Breast epithelium (tissue), 4 donors: ENCODE measurements around the gene PNLIPRP2. TPM values are rescaled to one million over a fixed set of nuclear protein-coding genes. Genes with fewer than 3 reads are reported as not detected.

Experiments used
- DNase-seq, 2 donors: peaks; one replicate each; pipeline ENCODE4 v3.0.0-alpha.2; 2019; ENCODE audit warnings: low spot score in 2 of 2
- H3K27ac ChIP-seq, 2 donors: fragments of 200-600 bp; sonication (generic) in 1 of 2; one replicate each; pipeline ENCODE4 v1.5.1; 2016 to 2019; ENCODE audit warnings: mild to moderate bottlenecking in 1 of 2
- H3K27me3 ChIP-seq, 2 donors: fragments of 200-600 bp; sonication (generic) in 1 of 2; one replicate each; pipeline versions ENCODE4 v1.5.1 to v1.6.0; 2017 to 2019; ENCODE audit warnings: control low read depth in 1 of 2, mild to moderate bottlenecking in 1 of 2
- H3K36me3 ChIP-seq: fragments of 200-600 bp; one replicate; pipeline ENCODE4 v1.5.1; 2019
- H3K4me1 ChIP-seq, 2 donors: fragments of 200-600 bp; sonication (generic); one replicate each; pipeline ENCODE4 v1.5.1; 2016 to 2019; ENCODE audit warnings: control low read depth in 1 of 2
- H3K4me3 ChIP-seq, 3 donors: fragments of 200-600 bp; sonication (generic); 1 replicate in 2 of 3; 2 replicates in 1 of 3; pipeline ENCODE4 v1.5.1; 2016 to 2019; ENCODE audit warnings: mild to moderate bottlenecking in 3 of 3, moderate library complexity in 2 of 3
- H3K9me3 ChIP-seq, 2 donors: fragments of 200-600 bp; sonication (generic) in 1 of 2; one replicate each; pipeline ENCODE4 v1.5.1; 2016 to 2019; ENCODE audit warnings: control low read depth in 1 of 2
- POLR2A ChIP-seq: fragments of 450-650 bp; IDR thresholded peaks from one replicate; pipeline ENCODE4 v1.6.1; 2016; ENCODE audit warnings: antibody characterized with exemption, mild to moderate bottlenecking, moderate library complexity
- POLR2AphosphoS5 ChIP-seq, 3 donors: sonication (generic); formaldehyde crosslinking; IDR thresholded peaks; one replicate each; pipeline ENCODE4 v1.6.1; 2017; ENCODE audit warnings: antibody characterized with exemption in 3 of 3
- intact Hi-C: fragments of 100-400 bp; cut with DNase I; formaldehyde crosslinking; loops from one replicate; pipeline ENCODE4 v1.15.1; 2023; ENCODE audit warnings: low total_unique reads
- total RNA-seq, 3 donors: library from RNA; depleted of rRNA; stranded (reverse); fragments of >200 nt; gene quantifications; one replicate each; pipeline ENCODE4 v1.1.0, GENCODE V29; 2016
- TF ChIP-seq, protein P1 (sequence below), 3 donors: fragments of 450-650 bp; IDR thresholded peaks; one replicate each; pipeline ENCODE4 v1.5.1; 2016 to 2017; ENCODE audit warnings: antibody characterized with exemption in 3 of 3, mild to moderate bottlenecking in 3 of 3, moderate library complexity in 3 of 3

The PNLIPRP2 gene
- total RNA-seq, 3 donors from 2014 or later, result not detected

DNA sequence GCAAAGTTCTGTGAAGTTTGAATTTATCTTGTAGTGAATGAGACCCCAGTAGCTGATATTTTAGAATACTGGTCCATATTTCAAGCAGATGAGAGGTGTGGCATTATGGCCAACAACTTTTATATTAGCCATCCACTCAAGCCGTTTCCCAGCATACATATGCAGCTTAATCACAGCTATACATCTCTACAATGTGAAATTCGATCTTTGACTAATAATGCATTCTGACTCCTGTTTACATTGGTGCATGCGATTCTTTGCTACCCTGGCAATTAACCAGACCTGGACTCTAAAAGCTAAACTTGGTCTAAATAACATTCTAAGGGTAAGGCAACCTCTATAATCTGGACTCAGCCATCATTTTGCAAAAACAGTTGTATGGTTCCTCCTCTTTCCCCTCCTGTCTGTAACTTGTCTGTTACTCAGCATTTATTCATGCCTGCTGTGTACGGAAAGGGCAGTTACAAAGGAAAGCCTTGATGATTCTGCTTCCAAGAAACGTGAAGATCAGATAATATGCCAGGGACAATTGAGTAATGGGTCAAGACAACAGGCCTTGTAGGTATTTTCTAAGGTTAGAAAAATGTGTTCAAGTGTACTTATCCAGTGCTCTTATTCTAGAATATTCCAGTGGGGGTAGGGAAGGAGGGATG lies 50.6 kb downstream of the PNLIPRP2 start:
- intact Hi-C loops, result no loop called here
- H3K36me3 ChIP-seq, result no peaks in the 10 kb centered on the region
- DNase-seq, result no peak
- no peak overlapping the region for H3K4me3 ChIP-seq
- H3K27ac ChIP-seq, result no peak overlapping the region
- no peaks in the 10 kb centered on the region for H3K9me3 ChIP-seq
- TF ChIP-seq POLR2A, result no peak
- TF ChIP-seq, protein P1, sequence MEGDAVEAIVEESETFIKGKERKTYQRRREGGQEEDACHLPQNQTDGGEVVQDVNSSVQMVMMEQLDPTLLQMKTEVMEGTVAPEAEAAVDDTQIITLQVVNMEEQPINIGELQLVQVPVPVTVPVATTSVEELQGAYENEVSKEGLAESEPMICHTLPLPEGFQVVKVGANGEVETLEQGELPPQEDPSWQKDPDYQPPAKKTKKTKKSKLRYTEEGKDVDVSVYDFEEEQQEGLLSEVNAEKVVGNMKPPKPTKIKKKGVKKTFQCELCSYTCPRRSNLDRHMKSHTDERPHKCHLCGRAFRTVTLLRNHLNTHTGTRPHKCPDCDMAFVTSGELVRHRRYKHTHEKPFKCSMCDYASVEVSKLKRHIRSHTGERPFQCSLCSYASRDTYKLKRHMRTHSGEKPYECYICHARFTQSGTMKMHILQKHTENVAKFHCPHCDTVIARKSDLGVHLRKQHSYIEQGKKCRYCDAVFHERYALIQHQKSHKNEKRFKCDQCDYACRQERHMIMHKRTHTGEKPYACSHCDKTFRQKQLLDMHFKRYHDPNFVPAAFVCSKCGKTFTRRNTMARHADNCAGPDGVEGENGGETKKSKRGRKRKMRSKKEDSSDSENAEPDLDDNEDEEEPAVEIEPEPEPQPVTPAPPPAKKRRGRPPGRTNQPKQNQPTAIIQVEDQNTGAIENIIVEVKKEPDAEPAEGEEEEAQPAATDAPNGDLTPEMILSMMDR (IDR thresholded peaks at IDR 0.05), result no peak
- no peak for TF ChIP-seq POLR2AphosphoS5 (IDR thresholded peaks at IDR 0.05)
- H3K27me3 ChIP-seq, result peaks cover 0 to 7% of the 10 kb centered on the region in 2 donors
- no peaks in the 10 kb centered on the region for H3K4me1 ChIP-seq

DNA sequence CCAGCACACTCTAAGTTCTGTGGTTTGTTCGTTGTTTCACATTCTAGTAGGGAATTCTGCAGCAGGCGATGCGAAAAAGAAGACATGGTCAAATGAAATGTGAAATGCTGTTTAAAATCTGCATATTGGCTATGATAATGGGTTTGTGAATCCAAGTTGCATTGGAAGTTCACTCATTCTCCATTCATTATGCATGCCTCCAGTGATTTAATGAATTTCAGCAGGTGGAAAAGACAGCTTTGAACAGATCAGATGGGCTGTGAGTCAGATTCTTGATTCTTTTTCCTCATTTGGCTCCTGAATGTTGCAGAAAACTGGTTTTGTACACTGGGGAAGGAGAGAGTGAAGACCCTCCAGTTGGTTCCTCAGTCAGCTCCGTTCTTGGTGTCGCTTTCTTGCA lies 52.1 kb downstream of the PNLIPRP2 start:
- no peak overlapping the region for H3K4me3 ChIP-seq
- no peak overlapping the region for H3K27ac ChIP-seq
- H3K4me1 ChIP-seq, result no peaks in the 10 kb centered on the region
- intact Hi-C loops, result no loop called here
- TF ChIP-seq POLR2A (no peak), POLR2AphosphoS5 (IDR thresholded peaks at IDR 0.05) (no peak)
- TF ChIP-seq, protein P1 (IDR thresholded peaks at IDR 0.05), result no peak
- H3K27me3 ChIP-seq, result peaks cover 0 to 7% of the 10 kb centered on the region in 2 donors
- no peak for DNase-seq
- no peaks in the 10 kb centered on the region for H3K9me3 ChIP-seq
- no peaks in the 10 kb centered on the region for H3K36me3 ChIP-seq

DNA sequence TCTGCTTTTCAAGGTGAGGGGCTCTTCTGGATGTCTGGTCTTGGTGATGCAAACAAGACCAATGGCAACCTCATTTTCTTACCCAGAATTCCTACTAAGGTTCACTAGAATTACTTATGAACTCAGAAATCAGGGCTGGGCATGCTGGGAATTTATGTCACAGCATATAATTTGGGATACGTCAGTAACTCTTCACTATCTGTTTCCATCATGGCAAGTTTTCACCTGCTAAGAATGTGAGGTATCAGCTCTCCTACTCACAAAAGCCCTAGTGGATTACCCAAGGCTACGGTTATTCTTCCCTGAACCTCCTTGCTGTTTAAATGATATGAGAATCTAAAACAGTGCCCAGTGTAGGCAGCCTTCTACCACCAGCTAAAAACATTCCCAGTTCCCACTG lies 53.1 kb downstream of the PNLIPRP2 start:
- Histone ChIP-seq H3K36me3 (no peaks in the 10 kb centered on the region), H3K4me3 (no peak overlapping the region), H3K27me3 (peaks cover 0 to 7% of the 10 kb centered on the region in 2 donors), H3K9me3 (no peaks in the 10 kb centered on the region), H3K4me1 (no peaks in the 10 kb centered on the region), H3K27ac (no peak overlapping the region)
- no peak for TF ChIP-seq POLR2AphosphoS5 (IDR thresholded peaks at IDR 0.05)
- DNase-seq, result no peak
- intact Hi-C loops, result no loop called here

DNA sequence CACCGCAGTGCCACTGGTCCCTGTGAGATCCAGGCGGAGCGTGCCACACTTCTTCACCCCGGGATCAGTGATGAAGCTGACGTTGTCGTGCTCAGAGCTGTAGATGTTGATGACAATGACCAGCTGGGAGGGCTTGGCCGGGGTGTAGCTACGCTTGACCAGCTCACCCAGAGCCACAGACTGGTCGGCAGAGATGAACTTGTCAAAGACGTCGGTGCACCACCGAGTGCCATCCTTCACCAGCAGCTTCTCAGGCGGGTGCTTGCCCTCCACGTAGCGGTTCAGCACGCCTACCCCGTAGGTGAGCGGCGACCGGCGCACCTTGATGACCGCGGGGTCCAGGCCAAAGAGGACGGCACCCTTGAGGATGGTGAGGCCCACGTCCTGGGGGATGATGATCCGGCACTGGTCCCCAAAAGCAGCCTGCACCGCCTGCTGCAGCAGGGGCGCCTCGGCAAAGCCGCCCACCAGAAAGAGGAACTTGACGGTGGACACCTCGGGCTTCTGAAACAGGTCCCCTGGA lies 54.2 kb downstream of the PNLIPRP2 start:
- no peaks in the 10 kb centered on the region for H3K36me3 ChIP-seq
- DNase-seq, result no peak

DNA sequence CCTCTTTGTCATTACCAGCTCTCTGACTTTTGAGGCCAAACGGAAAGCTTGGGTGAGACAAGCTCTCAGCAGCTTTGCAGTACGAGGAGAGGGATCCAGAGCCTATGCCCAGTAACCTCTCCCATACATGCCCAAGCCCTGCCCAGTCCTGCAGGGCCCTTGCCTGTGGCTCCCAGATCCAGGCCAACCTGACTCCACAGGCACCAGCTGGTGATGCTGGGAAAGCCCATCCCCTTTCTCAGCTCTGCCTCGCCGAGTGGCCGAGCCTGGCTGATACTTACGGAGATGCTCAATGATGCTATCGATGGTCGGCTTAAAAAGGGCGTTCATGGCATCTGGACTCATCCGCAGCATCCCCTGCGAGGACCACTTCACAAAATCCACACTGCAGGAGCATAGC lies 55.4 kb downstream of the PNLIPRP2 start:
- DNase-seq, result no peak
- H3K4me1 ChIP-seq, result no peaks in the 10 kb centered on the region
- intact Hi-C loops, result loop anchor here (2.0 kb wide), 1 partner anchor 103 kb away; no protein-coding TSS in a partner anchor
- H3K27me3 ChIP-seq, result no peaks in the 10 kb centered on the region
- H3K36me3 ChIP-seq, result no peaks in the 10 kb centered on the region
- no peak overlapping the region for H3K4me3 ChIP-seq
- H3K27ac ChIP-seq, result no peak overlapping the region
- TF ChIP-seq POLR2AphosphoS5 (IDR thresholded peaks at IDR 0.05), result no peak
- TF ChIP-seq, protein P1 (IDR thresholded peaks at IDR 0.05), result no peak
- no peak for TF ChIP-seq POLR2A
- no peaks in the 10 kb centered on the region for H3K9me3 ChIP-seq

More for the DNA sequence above, 54.2 kb downstream of the PNLIPRP2 start:
- Histone ChIP-seq H3K27me3 (peaks cover 0 to 7% of the 10 kb centered on the region in 2 donors), H3K9me3 (no peaks in the 10 kb centered on the region), H3K4me3 (no peak overlapping the region), H3K27ac (no peak overlapping the region), H3K4me1 (no peaks in the 10 kb centered on the region)
- TF ChIP-seq, protein P1 (IDR thresholded peaks at IDR 0.05), result no peak
- no peak for TF ChIP-seq POLR2AphosphoS5 (IDR thresholded peaks at IDR 0.05)
- TF ChIP-seq POLR2A, result no peak
- intact Hi-C loops, result no loop called here
